NCI-H1417 treated with DMSO at 0.1 percent for 48 hours (cell line): ENCODE measurements around the gene DMD.

Experiments
- DNase-seq: peaks from one replicate; lab custom pipeline; 2025; lab: John Stamatoyannopoulos, UW

The DMD gene

DNA sequence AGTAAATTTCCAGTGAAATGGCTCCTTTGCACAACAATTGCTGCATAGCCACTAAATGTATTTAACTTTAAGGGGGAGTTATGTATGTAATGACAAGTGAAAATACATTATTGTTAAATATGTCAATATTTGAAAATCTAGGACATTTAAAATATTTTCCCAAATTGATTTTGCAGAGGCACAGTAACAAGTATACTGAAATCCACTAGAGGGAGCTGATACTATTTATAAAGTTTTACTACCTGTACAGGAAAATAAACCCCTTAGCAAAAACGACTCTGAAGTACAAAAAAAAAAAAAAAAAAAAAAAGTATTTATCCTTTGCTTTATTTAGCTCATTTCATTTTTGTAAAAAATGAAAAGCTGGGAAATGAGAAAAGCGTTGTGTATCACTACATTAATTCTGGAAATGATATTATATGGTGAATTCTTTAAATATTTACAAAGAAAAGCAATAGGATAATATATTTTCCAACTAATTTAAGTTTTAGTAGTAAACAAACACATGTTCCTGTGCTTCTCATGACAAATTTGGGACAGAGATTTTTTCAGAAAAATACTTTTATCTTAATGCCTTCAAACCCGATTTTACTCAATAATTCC, 727.7 kb downstream of the DMD start:
- peak; percentile 19 for DNase-seq

DNA sequence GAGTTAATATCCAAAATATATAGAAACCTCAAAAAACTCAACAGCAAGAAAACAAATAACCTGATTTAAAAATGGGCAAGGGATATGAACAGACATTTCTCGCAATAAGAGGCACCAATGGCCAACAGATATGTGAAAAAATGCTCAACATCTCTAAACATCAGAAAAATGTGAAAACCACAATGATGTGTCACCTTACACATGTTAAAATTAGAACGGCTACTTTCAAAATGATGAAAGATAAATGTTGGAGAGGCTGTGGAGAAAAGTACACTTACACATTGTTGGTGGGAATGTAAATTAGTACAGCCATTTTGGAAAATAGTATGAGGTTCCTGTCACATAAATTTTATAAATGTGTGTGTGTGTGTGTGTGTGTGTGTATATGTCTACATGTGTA, 731.3 kb downstream of the DMD start:
- DNase-seq, result no peak

DNA sequence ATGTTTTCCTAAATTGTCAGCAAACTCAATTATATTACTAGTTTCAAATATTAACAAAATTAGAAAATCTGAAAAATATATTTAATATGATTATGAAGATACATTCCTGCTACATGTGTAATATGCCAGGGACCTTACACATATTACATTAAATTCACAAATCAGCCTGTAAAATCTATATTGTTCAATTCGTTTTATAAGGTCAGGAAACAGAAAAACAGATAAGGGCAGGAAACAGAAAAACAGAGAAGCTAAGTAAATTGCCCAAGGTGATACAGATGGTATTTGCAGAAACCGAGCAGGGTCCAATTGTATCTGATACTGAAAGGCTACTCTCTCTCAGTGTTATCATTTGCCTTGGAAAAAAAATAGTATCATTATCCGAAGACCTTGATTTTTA, 739.0 kb downstream of the DMD start:
- no peak for DNase-seq

- DNase-seq, result no peak
Measured at GRCh38 chrX:32455704-32456103, 755.6 kb downstream of the DMD start.

DNA sequence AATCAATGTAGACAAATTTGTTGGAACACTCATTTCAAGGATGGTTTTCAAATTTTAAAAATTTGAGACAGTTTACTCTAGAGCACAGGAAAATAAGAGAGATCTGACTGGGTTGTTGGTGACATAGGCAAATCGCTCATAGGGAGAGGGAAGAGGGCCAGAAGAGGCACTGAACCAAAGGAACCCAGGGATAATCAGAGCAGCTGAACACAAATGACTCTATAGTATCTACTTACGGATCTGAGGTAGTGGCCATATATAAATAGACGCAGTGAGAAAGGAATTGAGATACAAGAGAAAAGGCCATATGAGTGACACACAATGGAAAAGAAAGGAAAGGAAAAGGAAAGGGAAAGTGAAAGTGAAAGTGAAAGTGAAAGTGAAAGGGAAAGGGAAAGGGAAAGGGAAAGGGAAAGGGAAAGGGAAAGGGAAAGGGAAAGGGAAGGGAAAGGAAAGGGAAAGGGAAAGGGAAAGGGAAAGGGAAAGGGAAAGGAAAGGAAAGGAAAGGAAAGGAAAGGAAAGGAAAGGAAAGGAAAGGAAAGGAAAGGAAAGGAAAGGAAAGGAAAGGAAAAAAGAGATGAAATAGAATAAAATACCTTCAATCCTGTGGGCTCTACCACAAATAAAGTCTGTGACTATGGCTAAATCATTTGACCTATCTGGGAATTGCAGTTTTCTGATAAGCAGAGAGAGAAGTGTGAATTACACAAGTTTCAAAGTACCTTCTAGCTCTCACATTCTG, 759.2 kb downstream of the DMD start:
- DNase-seq, result no peak

GRCh38 chrX:32448945-32449344, 762.4 kb downstream of the DMD start:
- DNase-seq, result no peak

DNA sequence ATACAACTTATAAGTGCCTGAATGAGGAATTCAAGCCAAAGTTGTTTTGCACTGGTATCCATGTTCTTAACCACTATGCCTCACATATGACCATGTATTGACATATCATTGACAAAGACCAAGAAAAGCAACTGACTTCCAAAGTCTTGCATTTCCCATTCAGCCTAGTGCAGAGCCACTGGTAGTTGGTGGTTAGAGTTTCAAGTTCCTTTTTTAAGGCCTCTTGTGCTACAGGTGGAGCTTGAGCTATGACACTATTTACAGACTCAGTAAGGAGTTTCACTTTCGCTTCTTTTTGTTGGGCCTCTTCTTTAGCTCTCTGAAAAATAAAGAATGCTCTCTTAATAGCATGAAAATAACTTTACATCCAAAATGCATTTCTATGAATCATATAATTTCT, 763.0 kb downstream of the DMD start:
- DNase-seq, result no peak

DNA sequence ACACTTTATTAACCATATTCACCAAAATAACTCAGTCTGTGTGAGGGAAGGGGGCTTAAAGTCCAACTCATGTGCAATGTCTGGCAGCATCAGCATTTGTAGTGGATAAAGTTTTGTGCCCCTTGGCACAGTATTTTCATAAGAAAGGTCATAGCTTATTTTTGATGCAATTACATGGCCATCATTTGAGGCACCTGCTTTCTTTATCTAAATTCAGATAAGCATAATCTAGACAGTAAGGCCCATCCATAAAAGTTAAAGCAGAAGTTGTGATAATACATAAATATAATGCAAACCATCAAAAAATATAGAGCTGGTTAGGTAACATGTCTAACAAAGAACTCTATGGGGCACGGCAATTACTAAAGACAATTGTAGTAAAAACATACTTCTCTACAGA, 763.7 kb downstream of the DMD start:
- DNase-seq, result no peak

GRCh38 chrX:32443841-32444240, 767.5 kb downstream of the DMD start:
- no peak for DNase-seq

DNA sequence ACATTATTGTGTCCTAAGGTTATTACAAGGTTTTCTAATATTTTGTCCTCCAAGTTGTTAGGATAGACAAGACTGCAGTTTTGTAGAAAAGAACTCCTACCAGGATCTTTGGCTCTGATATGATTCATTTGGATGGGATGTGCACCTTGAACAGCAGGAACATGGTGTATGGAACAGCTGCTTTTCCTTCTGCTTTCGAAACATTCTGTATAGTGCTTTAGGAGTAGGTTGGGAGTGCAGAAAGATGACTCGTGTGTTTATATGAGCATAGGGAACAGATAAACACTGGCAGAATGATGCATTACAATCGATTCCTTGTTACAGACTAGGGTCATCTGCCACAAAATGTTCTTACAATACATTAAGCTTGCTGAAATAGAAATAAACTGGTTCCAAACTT, 790.1 kb downstream of the DMD start:
- DNase-seq, result no peak

GRCh38 chrX:32408389-32408788, 803.0 kb downstream of the DMD start:
- no peak for DNase-seq

DNA sequence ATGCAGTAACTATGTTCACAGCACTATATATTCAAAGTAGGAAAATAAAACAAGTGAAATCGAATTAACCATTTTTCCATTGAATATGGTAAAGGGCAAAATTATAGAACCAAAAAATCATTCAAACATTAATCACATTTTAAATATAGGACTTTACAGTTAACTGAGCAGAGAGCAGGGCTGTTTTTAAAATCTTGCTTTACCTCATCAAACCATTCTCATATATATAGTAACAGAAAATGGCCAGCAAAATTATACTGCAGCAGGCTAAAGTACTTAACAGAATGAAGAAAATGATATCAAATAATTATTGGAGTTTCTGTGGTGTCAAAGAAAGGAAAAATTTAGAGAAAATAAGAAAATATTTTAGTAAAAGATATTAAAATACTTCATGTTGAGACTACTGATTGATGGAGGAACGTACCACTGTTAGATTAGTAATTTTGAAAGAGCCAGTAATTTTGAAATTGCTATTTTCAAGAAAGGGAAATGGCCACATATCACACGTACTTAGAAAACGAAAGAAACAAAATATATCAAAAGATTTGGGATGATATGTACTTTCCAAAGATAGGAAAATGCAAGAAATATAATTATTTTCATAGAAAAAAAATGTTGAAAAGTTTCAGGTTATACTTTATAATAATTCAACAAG, 813.7 kb downstream of the DMD start:
- no peak for DNase-seq

- DNase-seq, result no peak
Measured at GRCh38 chrX:32395878-32396277, 815.5 kb downstream of the DMD start.

- no peak for DNase-seq
Measured at GRCh38 chrX:32392655-32393054, 818.7 kb downstream of the DMD start.

GRCh38 chrX:32370456-32371205, 840.7 kb downstream of the DMD start:
- no peak for DNase-seq

DNA sequence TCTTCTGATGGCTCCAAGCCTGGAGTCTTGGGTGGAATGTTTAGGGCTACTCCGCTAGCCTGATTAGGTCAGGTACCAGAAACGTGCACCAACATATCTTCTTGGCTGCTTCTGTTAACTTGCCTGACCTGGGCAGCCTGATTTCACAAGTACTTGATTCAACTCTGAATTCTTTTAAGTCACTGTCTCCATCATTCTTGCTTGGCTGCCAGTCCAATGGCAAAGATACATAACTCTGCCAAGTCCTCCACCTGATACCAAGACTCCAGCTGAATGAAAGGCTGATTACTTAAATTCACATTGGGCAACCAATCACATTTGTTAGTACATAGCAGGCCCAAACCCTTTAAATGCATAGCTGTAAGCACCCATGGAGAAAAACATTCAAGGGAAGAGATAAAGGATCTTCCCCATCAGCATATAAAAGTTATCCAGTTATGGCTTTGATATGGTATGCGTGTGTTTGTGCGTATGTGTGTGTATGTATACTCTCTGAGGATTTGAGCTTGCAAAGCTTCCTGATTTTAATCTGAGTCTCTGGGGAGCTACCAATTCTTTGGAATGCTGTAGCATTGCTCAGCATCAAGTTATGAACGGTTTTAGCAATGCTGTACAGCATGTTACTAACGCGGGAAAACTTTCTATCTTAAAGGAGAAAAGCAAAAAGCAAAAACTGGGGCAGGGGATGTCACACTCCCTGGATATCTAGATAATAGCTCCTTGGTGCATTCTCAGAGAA, 917.2 kb downstream of the DMD start:
- DNase-seq, result no peak

- DNase-seq, result no peak
Measured at GRCh38 chrX:32289356-32289755, 922.0 kb downstream of the DMD start.

DNA sequence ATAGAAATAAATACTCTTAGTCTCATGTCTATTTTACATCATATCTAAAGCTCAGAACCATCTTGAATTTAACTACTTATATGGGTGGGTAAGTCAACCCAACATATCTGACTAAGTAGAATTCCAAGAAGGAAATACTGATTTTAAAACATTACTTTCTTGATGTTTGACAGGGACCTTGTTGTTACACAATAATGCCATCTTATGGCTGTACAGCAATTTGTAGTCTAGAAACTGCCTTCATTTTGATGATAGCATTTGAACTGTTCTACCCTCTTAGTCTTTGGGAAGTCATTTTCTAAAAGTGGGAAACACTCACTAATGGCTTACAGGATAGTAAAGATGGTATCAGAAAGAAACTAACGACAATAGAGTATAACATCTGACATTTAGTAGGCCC, 929.5 kb downstream of the DMD start:
- no peak for DNase-seq

DNA sequence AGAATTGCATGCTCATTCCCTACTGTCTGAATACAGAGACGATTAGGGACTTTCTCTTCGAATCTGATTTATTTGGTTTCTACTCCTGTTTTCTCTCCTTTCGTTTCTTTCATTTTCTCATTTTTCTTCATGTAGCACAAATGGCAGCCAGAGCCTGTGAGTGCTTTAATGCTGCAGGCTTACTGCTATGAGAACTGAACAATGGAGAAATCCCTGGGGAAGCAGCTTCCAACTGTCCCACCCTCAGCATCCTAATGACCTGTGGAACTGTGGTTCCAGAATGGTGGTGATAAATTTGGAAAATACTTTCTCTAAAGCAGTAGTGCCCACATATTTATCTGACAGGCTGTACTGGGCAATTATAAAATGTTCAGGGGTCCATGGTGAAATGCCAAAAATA, 930.4 kb downstream of the DMD start:
- no peak for DNase-seq

GRCh38 chrX:32280489-32280888, 930.9 kb downstream of the DMD start:
- DNase-seq, result no peak

GRCh38 chrX:32276153-32276552, 935.2 kb downstream of the DMD start:
- no peak for DNase-seq

GRCh38 chrX:32269866-32270265, 941.5 kb downstream of the DMD start:
- DNase-seq, result no peak
